ENCODE data around the gene SORCS2. TPM values are rescaled to one million over a fixed set of nuclear protein-coding genes. Genes with fewer than 3 reads are reported as not detected.

The SORCS2 gene
- total RNA-seq, 4 donors from 2014 or later = 0.07 to 1.2 (median 0.11) TPM

GRCh38 chr4:7678318-7678852, 486.0 kb downstream of the SORCS2 start:
- ATAC-seq = no peak
- TF ChIP-seq CTCF (IDR thresholded peaks at IDR 0.05 in 4 of 5, conservative IDR thresholded peaks at IDR 0.05 in 1 of 5) = no peak
- no peak for TF ChIP-seq POLR2A (IDR thresholded peaks at IDR 0.05)

GRCh38 chr4:7679406-7680040, 487.2 kb downstream of the SORCS2 start:
- Histone ChIP-seq H3K27me3 (peaks cover 0 to 4% (median 3%) of the 10 kb centered on the region in 3 donors), H3K27ac (no peak overlapping the region), H3K4me1 (no peaks in the 10 kb centered on the region), H3K36me3 (no peaks in the 10 kb centered on the region), H3K4me3 (no peak overlapping the region), H3K9me3 (no peaks in the 10 kb centered on the region)
- intact Hi-C loops (cut with DNase I; ENCODE audit: low total_unique reads) (no loop called here), in situ Hi-C loops (cut with MboI; ENCODE audit: low sequenced_read_pairs in 4 of 4) (no loop called here)
- ATAC-seq = no peak
- no peak for DNase-seq
- TF ChIP-seq POLR2A (IDR thresholded peaks at IDR 0.05) = no peak
- TF ChIP-seq CTCF (IDR thresholded peaks at IDR 0.05 in 4 of 5, conservative IDR thresholded peaks at IDR 0.05 in 1 of 5) = no peak

More at GRCh38 chr4:7678318-7678852, 486.0 kb downstream of the SORCS2 start:
- Histone ChIP-seq H3K27ac (no peak overlapping the region), H3K9me3 (no peaks in the 10 kb centered on the region), H3K4me3 (no peak overlapping the region), H3K36me3 (no peaks in the 10 kb centered on the region), H3K27me3 (peaks cover 0 to 4% (median 3%) of the 10 kb centered on the region in 3 donors), H3K4me1 (no peaks in the 10 kb centered on the region)
- DNase-seq = no peak
- in situ Hi-C loops (cut with MboI; ENCODE audit: low sequenced_read_pairs in 4 of 4) = no loop called here
- intact Hi-C loops (cut with DNase I; ENCODE audit: low total_unique reads) = no loop called here

- H3K9me3 ChIP-seq = no peaks in the 10 kb centered on the region
- no peak for ATAC-seq
- intact Hi-C loops (cut with DNase I; ENCODE audit: low total_unique reads) = no loop called here
- no peak overlapping the region for H3K27ac ChIP-seq
- DNase-seq = no peak
- in situ Hi-C loops (cut with MboI; ENCODE audit: low sequenced_read_pairs in 4 of 4) = no loop called here
- H3K4me3 ChIP-seq = no peak overlapping the region
- H3K36me3 ChIP-seq = no peaks in the 10 kb centered on the region
- H3K27me3 ChIP-seq = peaks cover 0 to 4% (median 3%) of the 10 kb centered on the region in 3 donors
- H3K4me1 ChIP-seq = no peaks in the 10 kb centered on the region
- TF ChIP-seq CTCF (IDR thresholded peaks at IDR 0.05 in 4 of 5, conservative IDR thresholded peaks at IDR 0.05 in 1 of 5) = no peak
- TF ChIP-seq POLR2A (IDR thresholded peaks at IDR 0.05) = no peak
Measured at GRCh38 chr4:7680106-7680505, 487.8 kb downstream of the SORCS2 start.

GRCh38 chr4:7680731-7681130, 488.4 kb downstream of the SORCS2 start:
- no peak for ATAC-seq
- Histone ChIP-seq H3K27ac (no peak overlapping the region), H3K4me1 (no peaks in the 10 kb centered on the region), H3K36me3 (no peaks in the 10 kb centered on the region), H3K9me3 (no peaks in the 10 kb centered on the region), H3K4me3 (no peak overlapping the region), H3K27me3 (peaks cover 0 to 4% (median 3%) of the 10 kb centered on the region in 3 donors)
- no peak for DNase-seq
- no peak for TF ChIP-seq POLR2A (IDR thresholded peaks at IDR 0.05)
- no peak for TF ChIP-seq CTCF (IDR thresholded peaks at IDR 0.05 in 4 of 5, conservative IDR thresholded peaks at IDR 0.05 in 1 of 5)
- intact Hi-C loops (cut with DNase I; ENCODE audit: low total_unique reads) (no loop called here), in situ Hi-C loops (cut with MboI; ENCODE audit: low sequenced_read_pairs in 4 of 4) (no loop called here)

Measured in gastrocnemius medialis (tissue), 4 donors.